GM12892 (cell line): Measurements from ENCODE around the gene CD8B.

ENCODE experiments used
- DNase-seq: peaks from one replicate; pipeline ENCODE4 v3.0.0; 2011; ENCODE audit not compliant: insufficient read length
- FAIRE-seq: peaks from 2 replicates; lab custom pipeline; 2011; peaks lifted over from hg19 to GRCh38; lab: Jason Lieb, UNC
- POLR2A ChIP-seq: IDR thresholded peaks from 2 replicates; pipeline ENCODE4 v1.6.1; 2011; ENCODE audit warnings: low read depth, low read length, control low read depth
- POLR2AphosphoS5 ChIP-seq: IDR thresholded peaks from 2 replicates; pipeline ENCODE4 v1.6.1; 2011; ENCODE audit warnings: low read depth, low read length, control low read depth
- TAF1 ChIP-seq: IDR thresholded peaks from 2 replicates; pipeline ENCODE4 v1.6.1; 2011; ENCODE audit warnings: low read depth, mild to moderate bottlenecking, control low read depth, low read length, borderline replicate concordance

The CD8B gene

DNA sequence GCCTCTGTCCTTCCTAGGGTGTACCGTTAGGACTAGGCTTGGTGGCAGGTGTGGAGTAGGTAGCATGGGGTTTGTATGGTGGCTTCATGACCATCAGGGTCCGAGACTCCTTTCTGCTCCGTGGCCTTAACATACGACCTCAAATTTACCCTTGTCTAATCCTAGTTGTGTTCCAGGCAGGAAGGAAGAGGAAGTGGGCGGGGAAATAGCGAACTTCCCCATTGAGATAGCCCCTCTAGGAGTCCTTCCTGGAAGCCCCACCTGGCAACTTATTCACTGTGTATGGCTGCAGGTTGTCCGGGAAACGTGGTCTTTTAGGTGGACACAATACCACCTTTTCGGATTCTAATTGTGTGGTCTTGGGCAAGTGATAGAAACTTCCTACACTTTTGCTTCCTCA lies 80.3 kb downstream of the CD8B start:
- DNase-seq = no peak
- FAIRE-seq = no peak
- TF ChIP-seq POLR2AphosphoS5 (no peak), POLR2A (no peak), TAF1 (no peak)

DNA sequence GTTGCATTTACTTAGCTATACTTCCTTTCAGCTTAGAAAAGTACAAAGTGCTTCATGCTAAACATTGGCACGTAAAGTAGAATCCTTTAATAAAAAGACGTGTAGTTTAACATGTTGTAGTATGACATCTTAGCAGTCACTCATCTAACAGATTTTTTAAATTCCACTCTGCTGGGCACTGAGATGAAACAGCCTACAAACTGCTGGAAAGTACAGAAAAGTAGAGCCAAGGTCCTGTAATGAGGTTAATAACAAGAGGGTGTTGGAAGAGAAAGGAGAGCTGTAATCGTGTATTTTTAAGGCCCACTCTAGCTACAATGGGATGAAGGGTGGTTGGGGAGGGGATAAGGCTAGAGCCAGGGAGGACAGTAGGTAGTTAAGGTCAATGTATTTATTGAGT lies 81.7 kb downstream of the CD8B start:
- DNase-seq = no peak
- no peak for TF ChIP-seq TAF1
- FAIRE-seq = no peak

GRCh38 chr2:86778957-86779356 lies 82.7 kb downstream of the CD8B start:
- no peak for FAIRE-seq
- DNase-seq = no peak
- TF ChIP-seq TAF1 = no peak
- no peak for TF ChIP-seq POLR2A
- no peak for TF ChIP-seq POLR2AphosphoS5

GRCh38 chr2:86776532-86776931 lies 85.2 kb downstream of the CD8B start:
- TF ChIP-seq POLR2AphosphoS5 (no peak), TAF1 (no peak), POLR2A (no peak)
- DNase-seq (no peak), FAIRE-seq (no peak)

- no peak for DNase-seq
- TF ChIP-seq TAF1 (no peak), POLR2A (no peak), POLR2AphosphoS5 (no peak)
- FAIRE-seq = no peak
Measured at GRCh38 chr2:86775338-86775737, 86.3 kb downstream of the CD8B start.

DNA sequence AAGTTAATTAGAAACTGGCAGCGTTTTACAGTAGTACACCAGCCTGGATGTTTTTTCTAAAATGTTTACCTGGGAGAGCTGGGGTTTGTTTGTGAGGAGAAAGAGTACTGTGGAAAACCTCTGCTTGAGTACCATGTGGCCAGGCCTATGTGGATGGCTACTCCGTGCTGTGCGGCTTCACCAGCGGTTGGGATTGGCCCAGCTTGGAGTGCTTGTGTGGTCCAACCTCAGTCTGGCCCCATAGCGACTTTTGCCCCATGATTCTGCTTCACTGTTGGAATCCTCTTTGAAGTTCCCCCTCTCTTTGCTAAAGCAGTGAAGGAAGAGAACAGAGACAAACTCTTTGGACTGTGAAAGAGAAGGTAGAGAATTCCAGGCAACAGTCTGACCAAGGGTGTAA lies 86.8 kb downstream of the CD8B start:
- TF ChIP-seq POLR2AphosphoS5 = no peak
- TF ChIP-seq POLR2A = no peak
- TF ChIP-seq TAF1 = no peak
- FAIRE-seq (no peak), DNase-seq (no peak)

DNA sequence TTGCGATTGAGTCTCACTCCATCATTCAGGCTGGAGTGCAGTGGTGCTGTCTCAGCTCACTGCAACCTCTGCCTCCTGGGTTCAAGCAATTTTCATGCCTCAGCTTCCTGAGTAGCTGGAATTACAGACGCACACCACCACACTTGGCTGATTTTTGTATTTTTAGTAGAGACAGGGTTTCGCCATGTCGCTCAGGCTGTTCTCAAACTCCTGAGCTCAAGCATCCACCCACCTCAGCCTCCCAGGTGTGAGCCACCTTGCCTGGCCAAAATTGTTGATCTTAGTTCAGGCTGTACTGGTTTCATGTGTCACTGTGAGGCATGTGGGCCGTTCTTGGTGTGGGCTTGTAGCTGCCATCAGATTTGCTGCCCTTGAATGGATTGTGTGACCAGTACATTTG lies 89.1 kb downstream of the CD8B start:
- no peak for FAIRE-seq
- no peak for DNase-seq
- no peak for TF ChIP-seq POLR2A

DNA sequence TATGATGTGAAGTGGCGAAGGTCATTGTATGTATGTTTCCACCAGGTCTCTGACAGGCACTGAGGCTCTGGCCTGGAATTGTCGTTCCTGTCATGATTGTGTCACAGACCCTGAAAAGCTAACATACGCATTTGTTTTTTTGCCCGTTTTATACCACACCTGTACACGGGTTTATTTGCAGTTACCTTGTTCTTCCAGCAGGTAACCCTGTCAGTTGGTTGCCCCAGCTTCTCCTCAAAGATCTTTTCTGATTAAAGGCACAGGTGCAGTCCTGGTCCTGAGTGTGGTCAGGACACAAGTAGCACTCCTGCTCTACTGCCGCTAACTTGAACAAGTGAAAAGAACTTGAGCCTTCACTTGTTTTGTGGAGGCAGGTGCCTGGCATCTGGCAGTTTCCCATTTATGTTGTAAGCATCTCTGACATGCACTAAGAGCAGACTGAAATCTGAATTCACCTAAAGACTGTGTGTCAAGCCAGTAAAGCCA lies 90.8 kb downstream of the CD8B start:
- TF ChIP-seq POLR2AphosphoS5 = no peak
- no peak for TF ChIP-seq TAF1
- TF ChIP-seq POLR2A = no peak
- no peak for FAIRE-seq

GRCh38 chr2:86769838-86770237 lies 91.8 kb downstream of the CD8B start:
- no peak for FAIRE-seq
- no peak for DNase-seq
- TF ChIP-seq POLR2A (no peak), POLR2AphosphoS5 (no peak), TAF1 (no peak)

More for the DNA sequence above, 90.8 kb downstream of the CD8B start:
- no peak for DNase-seq

- DNase-seq (no peak), FAIRE-seq (no peak)
- TF ChIP-seq POLR2AphosphoS5 = no peak
Measured at GRCh38 chr2:86768189-86768949, 93.3 kb downstream of the CD8B start.
